Measurements from ENCODE around the gene MEGF10.
A peak's percentile ranks its signal among the peaks of the same experiment; 100 is the strongest.

The MEGF10 gene

DNA sequence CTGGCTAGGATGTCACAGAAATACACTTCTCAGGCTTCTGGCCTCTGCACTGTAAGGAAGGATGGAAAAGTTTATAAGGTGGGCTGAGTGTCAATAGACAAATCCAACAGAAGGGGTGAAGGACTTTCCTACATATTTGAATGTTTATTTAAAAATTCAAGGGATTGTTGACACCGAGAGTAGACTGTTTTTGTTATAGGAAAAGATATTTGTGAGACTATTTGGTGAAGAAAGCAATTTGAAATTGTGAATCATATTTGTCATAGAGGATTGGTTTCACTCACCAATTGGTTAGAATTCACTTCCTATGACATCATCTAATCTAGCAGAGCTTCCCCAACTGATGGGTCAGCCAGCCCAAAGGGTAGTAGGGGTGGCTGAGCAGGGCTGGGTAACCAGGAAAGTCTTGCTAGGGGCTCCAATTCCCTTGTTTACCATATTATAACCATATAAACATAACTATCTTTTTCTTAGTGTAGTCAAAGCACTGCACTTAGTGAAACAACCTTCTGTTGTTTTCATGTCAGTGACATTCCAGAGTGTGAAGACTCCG, 14.9 kb upstream of the MEGF10 start:
- H3K9me3 ChIP-seq (ENCODE audit: low read depth, low read length), result no peaks in the 10 kb centered on the region
- no peaks in the 10 kb centered on the region for H3K36me3 ChIP-seq (ENCODE audit: insufficient read depth, low read length)
- H3K27ac ChIP-seq, result no peak overlapping the region
- DNase-seq (ENCODE audit: low read depth, low spot score), result no peak
- H3K4me3 ChIP-seq, result no peak overlapping the region
- TF ChIP-seq FOXP2 (optimal IDR thresholded peaks at IDR 0.05; ENCODE audit: control extremely low read depth, extremely low read length, insufficient read depth) (no peak), POLR2AphosphoS5 (IDR thresholded peaks at IDR 0.05; ENCODE audit: borderline replicate concordance, low read depth, low read length) (no peak), EZH2 (IDR thresholded peaks at IDR 0.05) (no peak)
- H3K9ac ChIP-seq (ENCODE audit: insufficient read length), result no peak overlapping the region

DNA sequence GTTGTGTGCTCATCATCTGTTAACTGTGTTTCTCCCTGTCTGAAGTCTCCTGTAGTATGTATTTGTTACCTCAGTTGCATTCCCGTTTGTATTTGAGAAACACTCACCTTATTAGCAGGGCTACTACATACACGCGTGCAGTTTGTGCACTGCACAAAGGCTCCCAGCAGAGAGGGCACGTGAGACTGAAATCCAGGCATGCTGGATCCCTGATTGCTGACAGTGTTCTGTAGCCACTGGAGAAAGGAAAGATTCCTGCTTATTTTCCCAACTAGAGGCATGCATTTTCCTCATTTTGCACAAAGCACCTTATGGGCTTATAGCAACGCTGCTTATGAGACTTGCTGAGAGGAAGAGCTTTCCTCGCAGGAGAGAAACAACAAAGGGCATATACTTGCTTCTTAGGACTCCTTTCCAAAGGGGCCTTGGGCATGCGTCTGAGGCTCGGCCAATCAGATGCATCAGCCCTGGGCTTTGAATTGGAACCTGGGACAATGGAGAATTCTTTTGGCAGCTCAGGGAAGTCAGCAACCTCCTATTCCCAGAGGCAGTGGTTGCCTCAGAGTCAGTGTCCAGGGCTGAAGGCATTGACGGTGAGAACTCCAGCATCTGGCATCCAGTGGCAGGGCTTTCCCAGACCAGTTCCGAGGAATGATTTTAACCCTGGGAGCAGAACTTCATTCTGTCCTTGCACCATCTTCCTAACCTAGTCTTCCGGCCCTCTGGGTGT, 9.9 kb upstream of the MEGF10 start:
- TF ChIP-seq EZH2 (IDR thresholded peaks at IDR 0.05) (no peak), FOXP2 (optimal IDR thresholded peaks at IDR 0.05; ENCODE audit: control extremely low read depth, extremely low read length, insufficient read depth) (no peak), POLR2AphosphoS5 (IDR thresholded peaks at IDR 0.05; ENCODE audit: borderline replicate concordance, low read depth, low read length) (no peak)
- Histone ChIP-seq H3K4me3 (no peak overlapping the region), H3K27ac (no peak overlapping the region), H3K9me3 (ENCODE audit: low read depth, low read length) (no peaks in the 10 kb centered on the region), H3K9ac (ENCODE audit: insufficient read length) (no peak overlapping the region), H3K36me3 (ENCODE audit: insufficient read depth, low read length) (no peaks in the 10 kb centered on the region)
- DNase-seq (ENCODE audit: low read depth, low spot score), result no peak

DNA sequence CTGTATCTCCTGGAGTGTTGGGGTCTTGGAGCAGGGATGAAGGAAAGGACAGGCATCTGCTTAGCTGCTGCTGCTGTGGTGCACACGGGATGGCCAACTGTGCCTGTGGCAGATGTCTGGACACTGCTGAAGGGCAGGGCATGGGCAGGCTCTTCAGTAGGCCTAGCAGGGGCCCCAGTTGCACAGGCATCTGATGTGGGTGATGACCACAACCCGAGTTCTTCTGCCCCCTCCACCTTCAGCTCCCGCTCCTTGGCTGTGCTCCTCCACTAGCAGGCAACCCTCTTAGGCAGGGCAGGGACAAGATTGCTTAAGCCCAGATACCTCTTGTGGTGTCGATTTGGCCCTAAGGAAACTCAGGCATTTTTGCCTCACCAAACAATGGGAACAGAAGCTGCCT, 9.0 kb upstream of the MEGF10 start:
- no peaks in the 10 kb centered on the region for H3K36me3 ChIP-seq (ENCODE audit: insufficient read depth, low read length)
- no peaks in the 10 kb centered on the region for H3K9me3 ChIP-seq (ENCODE audit: low read depth, low read length)
- no peak overlapping the region for H3K9ac ChIP-seq (ENCODE audit: insufficient read length)
- no peak for DNase-seq (ENCODE audit: low read depth, low spot score)
- H3K27ac ChIP-seq, result no peak overlapping the region
- TF ChIP-seq EZH2 (IDR thresholded peaks at IDR 0.05), result no peak
- TF ChIP-seq POLR2AphosphoS5 (IDR thresholded peaks at IDR 0.05; ENCODE audit: borderline replicate concordance, low read depth, low read length), result no peak
- no peak for TF ChIP-seq FOXP2 (optimal IDR thresholded peaks at IDR 0.05; ENCODE audit: control extremely low read depth, extremely low read length, insufficient read depth)
- no peak overlapping the region for H3K4me3 ChIP-seq

- Histone ChIP-seq H3K27ac (no peak overlapping the region), H3K9me3 (ENCODE audit: low read depth, low read length) (no peaks in the 10 kb centered on the region), H3K36me3 (ENCODE audit: insufficient read depth, low read length) (no peaks in the 10 kb centered on the region), H3K4me3 (no peak overlapping the region), H3K9ac (ENCODE audit: insufficient read length) (no peak overlapping the region)
- DNase-seq (ENCODE audit: low read depth, low spot score), result no peak
- TF ChIP-seq EZH2 (IDR thresholded peaks at IDR 0.05) (no peak), POLR2AphosphoS5 (IDR thresholded peaks at IDR 0.05; ENCODE audit: borderline replicate concordance, low read depth, low read length) (no peak), FOXP2 (optimal IDR thresholded peaks at IDR 0.05; ENCODE audit: control extremely low read depth, extremely low read length, insufficient read depth) (no peak)
Observed at GRCh38 chr5:127288676-127289075, 1.9 kb upstream of the MEGF10 start.

DNA sequence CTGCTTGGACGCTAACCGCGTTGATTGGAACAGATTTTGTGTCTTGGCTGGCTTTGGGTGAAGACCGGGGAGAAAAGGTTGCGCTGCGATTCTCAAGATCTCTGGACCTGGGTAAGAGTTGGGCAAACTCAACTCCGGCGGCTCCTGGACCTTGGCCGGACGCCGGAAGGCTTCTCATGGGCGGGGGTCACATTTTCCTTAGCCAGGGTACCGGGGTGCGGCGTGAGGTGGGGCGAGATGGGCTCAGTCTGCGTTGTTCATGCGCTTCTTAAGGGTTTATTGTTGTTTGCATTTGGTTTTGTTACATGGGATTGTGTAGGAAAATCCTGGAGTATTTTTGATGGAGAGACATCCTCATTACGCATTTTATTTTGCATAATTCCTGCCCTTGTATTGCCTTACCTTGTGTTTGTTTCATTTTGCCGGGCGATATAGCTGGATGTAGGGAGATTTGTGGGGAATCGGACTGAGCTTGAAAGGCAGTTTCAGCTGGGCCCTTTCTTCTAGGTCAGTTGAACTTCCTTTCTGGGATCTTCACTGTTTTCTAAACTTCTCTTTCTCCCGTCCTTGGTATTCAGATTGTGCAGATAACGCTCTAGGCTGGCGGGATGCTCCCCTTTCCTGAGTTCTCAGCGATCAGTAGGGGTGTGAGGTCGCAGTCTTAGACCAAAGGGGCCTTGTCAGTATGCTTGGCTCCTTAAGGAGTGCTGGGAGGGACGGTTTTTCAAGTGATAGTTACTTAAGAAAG, 524 bp downstream of the MEGF10 start:
- no peak overlapping the region for H3K27ac ChIP-seq
- no peaks in the 10 kb centered on the region for H3K36me3 ChIP-seq (ENCODE audit: insufficient read depth, low read length)
- H3K4me3 ChIP-seq, result peak overlapping the region; percentile 85
- H3K9me3 ChIP-seq (ENCODE audit: low read depth, low read length), result no peaks in the 10 kb centered on the region
- no peak overlapping the region for H3K9ac ChIP-seq (ENCODE audit: insufficient read length)
- DNase-seq (ENCODE audit: low read depth, low spot score), result no peak
- no peak for TF ChIP-seq POLR2AphosphoS5 (IDR thresholded peaks at IDR 0.05; ENCODE audit: borderline replicate concordance, low read depth, low read length)
- no peak for TF ChIP-seq FOXP2 (optimal IDR thresholded peaks at IDR 0.05; ENCODE audit: control extremely low read depth, extremely low read length, insufficient read depth)
- no peak for TF ChIP-seq EZH2 (IDR thresholded peaks at IDR 0.05)

GRCh38 chr5:127292030-127292735, 1.6 kb downstream of the MEGF10 start:
- TF ChIP-seq EZH2 (IDR thresholded peaks at IDR 0.05), result no peak
- no peak for TF ChIP-seq POLR2AphosphoS5 (IDR thresholded peaks at IDR 0.05; ENCODE audit: borderline replicate concordance, low read depth, low read length)
- TF ChIP-seq FOXP2 (optimal IDR thresholded peaks at IDR 0.05; ENCODE audit: control extremely low read depth, extremely low read length, insufficient read depth), result no peak
- Histone ChIP-seq H3K4me3 (no peak overlapping the region), H3K27ac (no peak overlapping the region), H3K9me3 (ENCODE audit: low read depth, low read length) (no peaks in the 10 kb centered on the region), H3K9ac (ENCODE audit: insufficient read length) (no peak overlapping the region), H3K36me3 (ENCODE audit: insufficient read depth, low read length) (no peaks in the 10 kb centered on the region)
- no peak for DNase-seq (ENCODE audit: low read depth, low spot score)

DNA sequence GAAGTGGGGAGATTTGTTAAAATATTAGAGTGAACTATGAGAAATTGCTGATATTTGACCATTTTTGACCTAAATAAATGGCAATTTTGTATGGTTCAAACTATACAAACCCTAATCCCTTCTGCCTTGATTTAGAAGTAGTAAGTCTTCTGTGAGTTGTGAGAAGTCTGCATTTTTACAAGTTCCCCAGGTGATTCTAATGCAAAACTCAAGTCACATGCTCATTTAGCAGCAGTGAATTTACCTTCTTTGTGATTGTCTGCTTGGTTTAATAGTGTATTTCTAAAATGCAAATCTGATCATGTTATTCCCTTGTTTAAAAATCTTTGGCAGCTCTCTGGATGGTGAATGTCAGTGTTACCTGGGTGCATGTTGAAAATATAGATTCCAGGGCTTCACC, 2.8 kb downstream of the MEGF10 start:
- Histone ChIP-seq H3K9ac (ENCODE audit: insufficient read length) (no peak overlapping the region), H3K36me3 (ENCODE audit: insufficient read depth, low read length) (no peaks in the 10 kb centered on the region), H3K27ac (no peak overlapping the region), H3K4me3 (no peak overlapping the region), H3K9me3 (ENCODE audit: low read depth, low read length) (no peaks in the 10 kb centered on the region)
- DNase-seq (ENCODE audit: low read depth, low spot score), result no peak
- no peak for TF ChIP-seq POLR2AphosphoS5 (IDR thresholded peaks at IDR 0.05; ENCODE audit: borderline replicate concordance, low read depth, low read length)
- TF ChIP-seq FOXP2 (optimal IDR thresholded peaks at IDR 0.05; ENCODE audit: control extremely low read depth, extremely low read length, insufficient read depth), result no peak
- no peak for TF ChIP-seq EZH2 (IDR thresholded peaks at IDR 0.05)

- Histone ChIP-seq H3K9ac (ENCODE audit: insufficient read length) (no peak overlapping the region), H3K4me3 (no peak overlapping the region), H3K36me3 (ENCODE audit: insufficient read depth, low read length) (no peaks in the 10 kb centered on the region), H3K9me3 (ENCODE audit: low read depth, low read length) (no peaks in the 10 kb centered on the region), H3K27ac (no peak overlapping the region)
- no peak for DNase-seq (ENCODE audit: low read depth, low spot score)
- TF ChIP-seq EZH2 (IDR thresholded peaks at IDR 0.05) (no peak), FOXP2 (optimal IDR thresholded peaks at IDR 0.05; ENCODE audit: control extremely low read depth, extremely low read length, insufficient read depth) (no peak), POLR2AphosphoS5 (IDR thresholded peaks at IDR 0.05; ENCODE audit: borderline replicate concordance, low read depth, low read length) (no peak)
Observed at GRCh38 chr5:127294829-127295228, 4.2 kb downstream of the MEGF10 start.

All from SK-N-MC (cell line).